Upper lobe of left lung (tissue), 4 donors: ENCODE measurements around the gene NDUFA1.

Experiments
- EP300 ChIP-seq, 4 donors: sonication (generic); formaldehyde crosslinking; IDR thresholded peaks; one replicate each; pipeline ENCODE4 v1.5.1; 2017; ENCODE audit warnings: antibody characterized with exemption in 4 of 4, control low read depth in 2 of 4
- POLR2A ChIP-seq, 4 donors: fragments of 450-650 bp; IDR thresholded peaks; one replicate each; pipeline ENCODE4 v1.5.1; 2016 to 2017; ENCODE audit warnings: antibody characterized with exemption in 4 of 4, mild to moderate bottlenecking in 2 of 4
- POLR2AphosphoS5 ChIP-seq, 2 donors: sonication (generic); formaldehyde crosslinking; IDR thresholded peaks; one replicate each; pipeline ENCODE4 v1.5.1; 2017; ENCODE audit warnings: antibody characterized with exemption in 2 of 2
- TF ChIP-seq, protein P1 (sequence below), 6 experiments: fragments of 450-650 bp in 4 of 6; fragments of 200-600 bp in 2 of 6; sonication (generic) in 2 of 6; IDR thresholded peaks; one replicate each; pipeline ENCODE4 v1.5.1; 2016 to 2019; ENCODE audit warnings: antibody characterized with exemption in 6 of 6

DNA sequence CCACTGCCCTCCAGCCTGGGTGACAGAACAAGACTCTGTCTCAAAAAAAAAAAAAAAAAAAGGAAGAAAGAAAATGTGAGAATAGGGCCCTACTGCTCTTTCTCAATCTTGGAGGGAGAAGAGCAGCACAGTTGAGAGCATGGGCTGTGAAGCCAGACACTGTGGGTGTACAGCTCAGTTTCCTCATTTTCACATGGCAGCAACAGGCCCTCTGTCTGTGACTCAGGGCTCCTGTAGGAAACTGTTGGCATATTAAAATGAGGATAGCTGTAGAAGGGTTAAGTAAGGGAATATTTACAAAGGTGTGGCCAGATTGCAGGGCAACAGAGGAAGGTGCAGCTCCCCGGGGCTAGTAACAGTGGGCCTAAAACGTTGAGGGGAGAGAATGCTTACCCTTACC, 27.5 kb downstream of the NDUFA1 start:
- TF ChIP-seq, protein P1, sequence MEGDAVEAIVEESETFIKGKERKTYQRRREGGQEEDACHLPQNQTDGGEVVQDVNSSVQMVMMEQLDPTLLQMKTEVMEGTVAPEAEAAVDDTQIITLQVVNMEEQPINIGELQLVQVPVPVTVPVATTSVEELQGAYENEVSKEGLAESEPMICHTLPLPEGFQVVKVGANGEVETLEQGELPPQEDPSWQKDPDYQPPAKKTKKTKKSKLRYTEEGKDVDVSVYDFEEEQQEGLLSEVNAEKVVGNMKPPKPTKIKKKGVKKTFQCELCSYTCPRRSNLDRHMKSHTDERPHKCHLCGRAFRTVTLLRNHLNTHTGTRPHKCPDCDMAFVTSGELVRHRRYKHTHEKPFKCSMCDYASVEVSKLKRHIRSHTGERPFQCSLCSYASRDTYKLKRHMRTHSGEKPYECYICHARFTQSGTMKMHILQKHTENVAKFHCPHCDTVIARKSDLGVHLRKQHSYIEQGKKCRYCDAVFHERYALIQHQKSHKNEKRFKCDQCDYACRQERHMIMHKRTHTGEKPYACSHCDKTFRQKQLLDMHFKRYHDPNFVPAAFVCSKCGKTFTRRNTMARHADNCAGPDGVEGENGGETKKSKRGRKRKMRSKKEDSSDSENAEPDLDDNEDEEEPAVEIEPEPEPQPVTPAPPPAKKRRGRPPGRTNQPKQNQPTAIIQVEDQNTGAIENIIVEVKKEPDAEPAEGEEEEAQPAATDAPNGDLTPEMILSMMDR (IDR thresholded peaks at IDR 0.05) = no peak
- TF ChIP-seq EP300 (IDR thresholded peaks at IDR 0.05) = no peak
- TF ChIP-seq POLR2A (IDR thresholded peaks at IDR 0.05) = no peak
- TF ChIP-seq POLR2AphosphoS5 (IDR thresholded peaks at IDR 0.05) = no peak
